KOPT-K1 (cell line): ENCODE data around the gene TIPIN.
A peak's percentile ranks its signal among the peaks of the same experiment; 100 is the strongest.
"Not testable (repeated sequence)": the region's sequence is repeated elsewhere in the genome, so short reads cannot be mapped to it uniquely, and the experiment has no call there.

Experiments used
- H3K27ac ChIP-seq: fragments of 200-600 bp; sonication (generic); 2 replicates; pipeline ENCODE4 v1.5.1; 2016; ENCODE audit warnings: antibody characterized with exemption, mild to moderate bottlenecking, low read depth, low read length; ENCODE audit not compliant: poor library complexity, severe bottlenecking
- H3K36me3 ChIP-seq: fragments of 200-600 bp; sonication (generic); 2 replicates; pipeline ENCODE4 v1.5.1; 2017; ENCODE audit warnings: antibody characterized with exemption, mild to moderate bottlenecking, low read length, moderate library complexity; ENCODE audit not compliant: insufficient read depth
- H3K9me3 ChIP-seq: fragments of 200-600 bp; sonication (generic); 2 replicates; pipeline ENCODE4 v1.5.1; 2017; ENCODE audit warnings: antibody characterized with exemption, low read length, mild to moderate bottlenecking; ENCODE audit not compliant: insufficient read depth, poor library complexity, severe bottlenecking

Gene TIPIN

DNA sequence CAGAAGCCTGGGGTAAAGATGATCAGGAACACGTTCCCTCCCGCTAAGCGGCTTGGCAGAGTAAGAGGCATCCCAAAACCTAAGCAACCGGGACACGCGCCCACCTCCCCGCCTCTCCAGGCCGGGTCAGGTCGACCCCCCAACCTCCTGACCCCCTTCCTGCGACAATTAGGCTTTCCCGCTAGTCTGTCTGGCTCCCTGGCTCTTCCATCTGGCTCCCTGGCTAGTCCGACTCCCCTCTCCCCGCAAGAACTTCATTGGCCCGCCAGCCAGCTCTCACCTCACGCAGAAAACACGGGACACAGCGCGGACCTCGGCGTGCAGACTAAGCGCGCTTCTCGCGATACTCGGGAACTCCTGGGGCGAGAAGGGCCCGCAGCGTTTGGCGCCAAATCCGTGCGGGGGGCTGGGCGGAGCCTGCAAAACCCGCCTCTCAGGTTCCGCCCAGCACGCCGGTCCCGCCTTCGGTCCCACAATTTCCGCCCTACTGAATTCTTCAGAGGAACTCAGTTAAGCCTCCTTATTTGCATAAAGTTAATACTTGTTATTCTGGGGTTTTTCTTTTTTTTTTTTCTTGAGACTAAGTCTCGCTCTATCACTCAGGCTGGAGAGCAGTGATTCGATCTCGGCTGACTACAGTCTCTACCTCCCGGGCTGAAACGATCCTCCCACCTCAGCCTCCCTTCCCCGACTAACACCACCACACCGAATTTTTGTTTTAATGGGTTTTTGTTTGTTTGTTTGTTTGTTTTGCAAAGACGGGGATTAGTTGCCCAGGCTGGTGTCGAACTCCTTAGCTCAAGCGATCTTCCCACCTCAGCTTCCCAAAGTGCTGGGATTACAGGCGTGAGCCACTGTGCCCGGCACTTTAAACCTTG lies at the start of gene TIPIN:
Gene TIPIN, minus strand, starts transcription at position 327 of the 878 bp plus-strand sequence. CDS start 3,738 bp downstream, outside the sequence.
- no peaks in the 10 kb centered on the region for H3K9me3 ChIP-seq
- H3K27ac ChIP-seq, result peak within 1 kb of the TSS; percentile 89
- peaks cover 26% of the 10 kb centered on the region for H3K36me3 ChIP-seq

DNA sequence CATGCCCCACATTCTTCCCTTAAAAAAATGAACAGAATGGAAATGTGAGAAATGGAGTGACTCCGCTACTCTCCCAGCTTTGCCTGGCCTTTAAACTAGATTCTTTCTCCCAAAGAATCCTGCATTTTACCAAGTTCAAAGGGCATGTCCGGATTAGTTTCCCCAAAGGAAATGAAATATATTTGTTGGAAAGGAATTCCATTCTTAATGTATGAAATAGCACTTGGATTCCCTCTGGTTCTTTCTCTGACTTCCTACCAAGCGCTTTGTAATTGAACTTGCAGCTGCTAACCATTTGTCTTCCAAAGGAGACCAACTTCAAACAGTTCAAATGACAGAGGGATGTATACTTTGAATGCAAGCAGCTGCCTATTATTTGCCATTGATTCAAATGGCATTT lies 49.1 kb upstream of the TIPIN start:
- no peaks in the 10 kb centered on the region for H3K9me3 ChIP-seq
- H3K27ac ChIP-seq, result no peak overlapping the region
- H3K36me3 ChIP-seq, result no peaks in the 10 kb centered on the region

DNA sequence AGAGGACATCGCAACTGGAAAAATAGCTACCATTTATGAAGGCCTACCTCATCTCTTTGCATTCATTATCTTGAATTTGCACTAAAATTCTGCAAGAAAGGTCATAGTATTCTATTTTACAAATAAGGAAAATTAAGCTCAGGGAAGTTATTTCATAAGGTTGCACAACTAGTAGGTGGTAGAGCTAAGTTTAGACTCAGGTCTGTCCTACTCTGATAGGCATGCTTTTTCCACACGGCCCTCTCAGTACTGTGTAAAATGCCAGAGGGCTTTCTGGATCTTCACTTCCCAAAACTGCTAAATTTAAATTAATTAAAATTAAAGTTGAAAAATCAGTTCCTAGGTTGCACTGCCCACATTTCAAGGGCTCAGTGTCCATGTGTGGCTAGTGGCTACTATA lies 48.5 kb upstream of the TIPIN start:
- Histone ChIP-seq H3K36me3 (no peaks in the 10 kb centered on the region), H3K27ac (peak overlapping the region; percentile 48), H3K9me3 (no peaks in the 10 kb centered on the region)

- Histone ChIP-seq H3K36me3 (no peaks in the 10 kb centered on the region), H3K27ac (peak overlapping the region; percentile 48), H3K9me3 (no peaks in the 10 kb centered on the region)
These were observed 48.0 kb upstream of the TIPIN start for GRCh38 chr15:66404532-66404931.

GRCh38 chr15:66404122-66404521 lies 47.6 kb upstream of the TIPIN start:
- no peaks in the 10 kb centered on the region for H3K9me3 ChIP-seq
- no peaks in the 10 kb centered on the region for H3K36me3 ChIP-seq
- H3K27ac ChIP-seq, result peak overlapping the region; percentile 30

GRCh38 chr15:66403323-66403722 lies 46.8 kb upstream of the TIPIN start:
- no peaks in the 10 kb centered on the region for H3K9me3 ChIP-seq
- H3K27ac ChIP-seq, result peak overlapping the region; percentile 65
- no peaks in the 10 kb centered on the region; the same call in 1 of the 2 replicates for H3K36me3 ChIP-seq

DNA sequence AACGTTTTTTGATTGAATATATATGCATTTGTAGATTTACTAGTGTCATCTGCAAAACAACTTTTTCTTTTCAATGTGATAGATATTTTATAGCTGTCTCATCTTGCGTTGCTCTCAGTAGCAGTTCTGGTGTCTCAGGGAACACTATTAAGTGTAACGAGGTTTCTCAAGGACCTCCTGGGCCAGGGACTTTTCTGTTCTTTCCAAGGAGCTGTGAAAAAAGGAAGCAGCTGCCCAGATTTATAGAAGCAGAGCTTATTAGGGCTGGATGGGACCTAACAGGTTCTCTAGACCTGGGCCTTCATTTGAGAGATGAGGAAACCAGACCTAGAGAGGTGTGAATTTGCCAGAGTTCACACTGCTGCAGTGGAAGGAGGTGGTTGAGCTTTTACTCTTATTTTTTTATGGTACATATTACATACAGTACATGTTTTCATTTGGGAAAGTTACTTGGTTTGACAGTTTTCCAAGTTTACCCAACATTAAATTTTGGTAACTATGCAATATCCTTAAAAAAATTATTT lies 46.3 kb upstream of the TIPIN start:
- Histone ChIP-seq H3K27ac (peak overlapping the region; percentile 65), H3K9me3 (no peaks in the 10 kb centered on the region), H3K36me3 (no peaks in the 10 kb centered on the region; the same call in 1 of the 2 replicates)

GRCh38 chr15:66401130-66402021 lies 44.9 kb upstream of the TIPIN start:
- peak overlapping the region; percentile 65 for H3K27ac ChIP-seq
- H3K36me3 ChIP-seq, result peaks cover under 1% of the 10 kb centered on the region; the same call in 1 of the 2 replicates
- no peaks in the 10 kb centered on the region for H3K9me3 ChIP-seq

DNA sequence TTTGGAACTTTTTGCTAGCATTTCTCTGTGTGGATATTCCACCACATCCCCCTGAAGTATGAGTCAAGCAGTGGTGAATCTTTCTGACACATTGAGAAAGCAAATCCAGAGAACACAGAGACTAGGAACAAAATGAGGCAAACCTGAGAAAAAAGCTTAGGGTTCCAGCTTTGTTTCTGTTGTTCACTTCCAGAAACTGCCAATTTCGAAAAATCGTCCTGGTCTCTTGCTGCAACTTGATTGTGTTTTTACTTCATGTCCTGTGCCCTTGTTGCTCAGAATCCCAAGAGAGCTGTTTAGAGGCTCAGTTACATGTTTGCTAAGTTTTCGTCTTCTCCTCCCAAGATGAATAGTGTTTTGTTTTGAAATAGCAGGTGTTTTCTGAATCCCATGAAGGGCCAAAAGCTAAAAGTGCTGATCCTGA lies 43.9 kb upstream of the TIPIN start:
- Histone ChIP-seq H3K9me3 (no peaks in the 10 kb centered on the region), H3K36me3 (peaks cover 11% of the 10 kb centered on the region; the same call in 1 of the 2 replicates), H3K27ac (peak overlapping the region; percentile 36)

GRCh38 chr15:66399276-66399675 lies 42.8 kb upstream of the TIPIN start:
- no peak overlapping the region for H3K27ac ChIP-seq
- H3K36me3 ChIP-seq, result peaks cover 11% of the 10 kb centered on the region; the same call in 1 of the 2 replicates
- H3K9me3 ChIP-seq, result no peaks in the 10 kb centered on the region

DNA sequence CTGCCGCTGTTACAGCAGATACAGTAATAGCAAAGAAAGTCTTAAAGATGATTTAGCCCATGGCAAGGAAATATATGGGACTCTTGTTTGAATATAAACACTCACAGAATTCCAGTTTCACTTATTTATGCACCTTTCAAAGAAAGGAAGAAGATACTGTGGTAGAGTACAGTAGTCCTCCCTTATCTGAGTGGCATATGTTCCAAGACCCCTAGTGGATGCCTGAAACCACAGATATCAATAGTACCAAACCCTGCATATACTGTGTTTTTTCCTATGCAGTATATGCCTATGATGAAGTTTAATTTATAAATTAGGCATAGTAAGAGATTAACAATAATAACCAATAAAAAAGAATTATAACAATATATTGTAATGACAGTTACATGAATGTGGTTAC lies 38.4 kb upstream of the TIPIN start:
- H3K27ac ChIP-seq, result no peak overlapping the region
- no peaks in the 10 kb centered on the region for H3K9me3 ChIP-seq
- peaks cover 11% of the 10 kb centered on the region for H3K36me3 ChIP-seq

- no peak overlapping the region for H3K27ac ChIP-seq
- H3K36me3 ChIP-seq, result peaks cover 11% of the 10 kb centered on the region
- no peaks in the 10 kb centered on the region for H3K9me3 ChIP-seq
These were observed 38.0 kb upstream of the TIPIN start for GRCh38 chr15:66394472-66394871.

- H3K36me3 ChIP-seq, result peaks cover 11% of the 10 kb centered on the region
- not testable (repeated sequence) for H3K27ac ChIP-seq
These were observed 36.6 kb upstream of the TIPIN start for GRCh38 chr15:66393037-66393436.

DNA sequence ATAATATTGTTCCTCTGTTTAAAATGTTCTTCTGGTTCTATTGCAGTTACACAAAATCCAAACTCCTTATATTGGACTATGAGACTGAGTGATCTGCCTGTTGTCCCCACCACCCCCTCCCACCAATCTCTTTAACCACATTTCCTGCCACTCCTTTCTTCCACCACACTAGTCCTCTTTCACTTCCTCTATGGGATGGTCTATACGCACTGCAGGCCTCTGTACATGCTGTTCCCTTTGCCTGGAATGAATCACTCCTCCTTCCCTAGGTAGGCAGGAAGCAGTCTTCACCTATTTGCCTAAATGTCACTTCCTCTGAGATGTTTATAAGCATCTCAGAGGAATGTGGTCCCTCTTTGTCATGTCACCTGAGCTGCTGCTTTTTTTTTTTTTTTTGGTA lies 34.2 kb upstream of the TIPIN start:
- H3K36me3 ChIP-seq, result peaks cover 4% of the 10 kb centered on the region
- peak overlapping the region; percentile 21 for H3K27ac ChIP-seq

More at GRCh38 chr15:66393037-66393436, 36.6 kb upstream of the TIPIN start:
- not testable (repeated sequence) for H3K9me3 ChIP-seq

More for the DNA sequence above, 34.2 kb upstream of the TIPIN start:
- H3K9me3 ChIP-seq, result no peaks in the 10 kb centered on the region
